NCI-H1092 (cell line): ENCODE data around the gene MLC1.

ENCODE experiments used
- DNase-seq: peaks from one replicate; lab custom pipeline; 2025; lab: John Stamatoyannopoulos, UW

MLC1 gene

GRCh38 chr22:50058061-50058905 lies 26.9 kb downstream of the MLC1 start, which contains the start of gene TTLL8:
Gene TTLL8 (minus strand): TSS chr22:50058298.
- no peak for DNase-seq

GRCh38 chr22:50057278-50058060 lies 27.8 kb downstream of the MLC1 start:
- DNase-seq = no peak

- no peak for DNase-seq
These were observed 28.8 kb downstream of the MLC1 start for GRCh38 chr22:50056214-50056972.

GRCh38 chr22:50053861-50054260 lies 31.4 kb downstream of the MLC1 start:
- DNase-seq = no peak

- DNase-seq = no peak
These were observed 33.3 kb downstream of the MLC1 start for GRCh38 chr22:50051930-50052329.

GRCh38 chr22:50049299-50050195 lies 35.7 kb downstream of the MLC1 start:
- DNase-seq = no peak

- DNase-seq = no peak
These were observed 36.4 kb downstream of the MLC1 start for GRCh38 chr22:50048836-50049235.

GRCh38 chr22:50048061-50048765 lies 37.0 kb downstream of the MLC1 start:
- no peak for DNase-seq

- no peak for DNase-seq
These were observed 37.9 kb downstream of the MLC1 start for GRCh38 chr22:50047346-50047745.

- no peak for DNase-seq
These were observed 38.6 kb downstream of the MLC1 start for GRCh38 chr22:50046481-50047245.

- no peak for DNase-seq
These were observed 39.2 kb downstream of the MLC1 start for GRCh38 chr22:50046019-50046415.

GRCh38 chr22:50045211-50046018 lies 39.8 kb downstream of the MLC1 start:
- no peak for DNase-seq

- no peak for DNase-seq
These were observed 40.6 kb downstream of the MLC1 start for GRCh38 chr22:50044485-50045118.

- no peak for DNase-seq
These were observed 43.7 kb downstream of the MLC1 start for GRCh38 chr22:50041361-50042065.

- no peak for DNase-seq
These were observed 44.5 kb downstream of the MLC1 start for GRCh38 chr22:50040717-50041116.

- DNase-seq = no peak
These were observed 45.4 kb downstream of the MLC1 start for GRCh38 chr22:50039669-50040443.
